K562 (cell line): ENCODE results near the gene SNRNP70. TPM values are rescaled to one million over a fixed set of nuclear protein-coding genes. Genes with fewer than 3 reads are reported as not detected.

Experiments used
- ATF3 ChIP-seq, 2 experiments: fragments of 450-650 bp in 1 of 2; sonication (generic) in 1 of 2; formaldehyde crosslinking in 1 of 2; IDR thresholded peaks in 1 of 2; conservative IDR thresholded peaks in 1 of 2; 2 replicates each; pipeline versions ENCODE4 v1.6.1 to v1.8.1; 2016 to 2023; ENCODE audit warnings: mild to moderate bottlenecking in 2 of 2, moderate library complexity in 2 of 2, inconsistent platforms in 1 of 2, missing genetic modification reagents in 1 of 2
- CCAR2 ChIP-seq: fragments of 200-400 bp; formaldehyde crosslinking; IDR thresholded peaks from 2 replicates; pipeline ENCODE4 v1.6.1; 2017; ENCODE audit warnings: mild to moderate bottlenecking, low read depth, low read length
- CEBPB ChIP-seq: fragments of 450-650 bp; IDR thresholded peaks from 2 replicates; pipeline ENCODE4 v1.6.1; 2016; ENCODE audit warnings: missing genetic modification characterization, missing compliant biosample characterization
- CREB1 ChIP-seq, 2 experiments: sonication (generic) in 1 of 2; formaldehyde crosslinking in 1 of 2; IDR thresholded peaks; 2 replicates each; pipeline versions ENCODE4 v1.6.1 to v1.8.0; 2012 to 2022; ENCODE audit warnings: inconsistent platforms in 1 of 2, mild to moderate bottlenecking in 1 of 2, missing genetic modification reagents in 1 of 2, moderate library complexity in 1 of 2
- DEAF1 ChIP-seq: fragments of 450-650 bp; formaldehyde crosslinking; IDR thresholded peaks from 2 replicates; pipeline ENCODE4 v1.4.0; 2020; ENCODE audit warnings: mild to moderate bottlenecking, moderate library complexity
- E2F1 ChIP-seq: sonication (generic); formaldehyde crosslinking; IDR thresholded peaks from 2 replicates; pipeline ENCODE4 v1.8.1; 2023; ENCODE audit warnings: mild to moderate bottlenecking, missing genetic modification reagents, moderate library complexity
- GATA2 ChIP-seq: sonication (generic); formaldehyde crosslinking; IDR thresholded peaks from 2 replicates; pipeline ENCODE4 v1.4.0; 2020; ENCODE audit warnings: mild to moderate bottlenecking, missing genetic modification reagents
- HBP1 ChIP-seq: fragments of 450-650 bp; formaldehyde crosslinking; IDR thresholded peaks from 2 replicates; pipeline ENCODE4 v1.4.0; 2022; ENCODE audit warnings: missing genetic modification characterization
- HDAC2 ChIP-seq: fragments of 450-650 bp; IDR thresholded peaks from 2 replicates; pipeline ENCODE4 v1.6.1; 2016; ENCODE audit warnings: mild to moderate bottlenecking
- IFI16 ChIP-seq: fragments of 250-450 bp; sonication (Bioruptor Pico); IDR thresholded peaks from 2 replicates; pipeline ENCODE4 v2.1.2; 2022; ENCODE audit warnings: mild to moderate bottlenecking, inconsistent platforms
- MAFF ChIP-seq: IDR thresholded peaks from 2 replicates; pipeline ENCODE4 v1.6.1; 2012; ENCODE audit warnings: low read length, improper control_type of control experiment
- MNT ChIP-seq, 2 experiments: fragments of 450-650 bp; conservative IDR thresholded peaks; 2 replicates each; pipeline ENCODE4 v1.6.1; 2017; ENCODE audit warnings: mild to moderate bottlenecking in 2 of 2, moderate library complexity in 2 of 2
- NFYB ChIP-seq: IDR thresholded peaks from 2 replicates; pipeline ENCODE4 v1.6.1; 2011; ENCODE audit warnings: mild to moderate bottlenecking, moderate library complexity; ENCODE audit not compliant: insufficient read length; ENCODE audit errors: extremely low read depth
- POU5F1 ChIP-seq: fragments of 150-350 bp; IDR thresholded peaks from 2 replicates; pipeline ENCODE4 v1.6.1; 2014; ENCODE audit warnings: borderline replicate concordance, low read length, low read depth, mild to moderate bottlenecking; ENCODE audit not compliant: partially characterized antibody
- SLC30A9 ChIP-seq: fragments of 250-450 bp; sonication (Bioruptor Pico); IDR thresholded peaks from 2 replicates; pipeline ENCODE4 v1.8.0; 2022; ENCODE audit warnings: mild to moderate bottlenecking, moderate library complexity
- STAG1 ChIP-seq: sonication (generic); formaldehyde crosslinking; IDR thresholded peaks from 2 replicates; pipeline ENCODE4 v1.5.0; 2020; ENCODE audit warnings: missing genetic modification reagents, borderline replicate concordance
- YY1 ChIP-seq, 3 experiments: IDR thresholded peaks; 2 replicates each; pipeline ENCODE4 v1.6.1; 2011; ENCODE audit warnings: low read length in 2 of 3, mild to moderate bottlenecking in 2 of 3, moderate library complexity in 2 of 3, borderline replicate concordance in 1 of 3, control low read depth in 1 of 3, low read depth in 1 of 3; ENCODE audit not compliant: insufficient read depth in 3 of 3, insufficient replicate concordance in 2 of 3, control insufficient read depth in 1 of 3, insufficient read length in 1 of 3; ENCODE audit errors: extremely low read depth in 1 of 3
- ZNF24 ChIP-seq: fragments of 450-650 bp; IDR thresholded peaks from 2 replicates; pipeline ENCODE4 v1.6.1; 2016
- polyA plus RNA-seq, 8 experiments: library from polyadenylated mRNA; depleted of rRNA in 4 of 8; stranded (reverse) in 5 of 8; unstranded in 3 of 8; fragments of >200 nt; fragmentation: Nextera tagmentation in 2 of 8; fragmentation: Illumina TruSeq in 1 of 8; extraction: Ambion mirVana in 2 of 8; extraction: Trizol in 1 of 8; gene quantifications; 2 replicates each; pipeline versions ENCODE4 v1.2.1 to v1.2.3, GENCODE V29; 2011 to 2014; ENCODE audit warnings: inconsistent platforms in 1 of 8, missing spikeins in 1 of 8
- total RNA-seq, 7 experiments: library from RNA; depleted of rRNA in 6 of 7; stranded (reverse); fragments of >200 nt in 6 of 7; fragmentation: Illumina TruSeq in 2 of 7; extraction: Trizol in 2 of 7; gene quantifications; 2 replicates each; pipeline versions ENCODE4 v1.2.1 to v1.2.3, GENCODE V29; 2011 to 2021; ENCODE audit warnings: low replicate concordance in 1 of 7

The SNRNP70 gene
- total and polyA plus RNA-seq, 9 of the 15 experiments (the other 6 are each of a cell fraction or from before 2014, with no cell fraction given), result 2.8 to 496 (median 136) TPM

GRCh38 chr19:49113762-49114629 lies 28.7 kb downstream of the SNRNP70 start, which contains the start of gene LIN7B (continued):
- peak in 2 of 3 experiments; percentile 74 to 80 for TF ChIP-seq YY1 (IDR thresholded peaks at IDR 0.05; ENCODE audit: borderline replicate concordance in 1 of 3, control insufficient read depth in 1 of 3, extremely low read depth in 1 of 3, insufficient read depth in 3 of 3, insufficient read length in 1 of 3, insufficient replicate concordance in 2 of 3, low read depth in 1 of 3, low read length in 2 of 3)
- peak; percentile 62 to 70; a peak in 3 of 4 replicates for TF ChIP-seq MNT (conservative IDR thresholded peaks at IDR 0.05)
- peak; percentile 90 for TF ChIP-seq CEBPB (tag)
- TF ChIP-seq GATA2 (CRISPR knock-in tag), result no peak
- TF ChIP-seq STAG1, result no peak
- TF ChIP-seq HDAC2, result peak; percentile 53; the same call in 1 of the 2 replicates
- TF ChIP-seq NFYB, result peak; percentile 25
- peak; percentile 44; the same call in 1 of the 2 replicates for TF ChIP-seq ZNF24
- no peak for TF ChIP-seq ATF3 (IDR thresholded peaks at IDR 0.05)
- TF ChIP-seq ATF3 (CRISPR knock-in tag; conservative IDR thresholded peaks at IDR 0.05), result 0 out of 2 replicates have a peak, but pooled peaks have one; percentile 35
- 0 out of 2 replicates have a peak, but pooled peaks have one; percentile 46 for TF ChIP-seq E2F1
- peak; percentile 31; the same call in 1 of the 2 replicates for TF ChIP-seq HBP1 (CRISPR knock-in tag)
- peak; percentile 23; the same call in 1 of the 2 replicates for TF ChIP-seq CREB1 (IDR thresholded peaks at IDR 0.05)
- TF ChIP-seq CREB1 (CRISPR knock-in tag; IDR thresholded peaks at IDR 0.05), result no peak
- no peak for TF ChIP-seq POU5F1
- no peak for TF ChIP-seq DEAF1 (CRISPR knock-in tag)
- no peak for TF ChIP-seq MAFF
- TF ChIP-seq CCAR2, result no peak
- no peak for TF ChIP-seq IFI16 (CRISPR knock-in tag)
- no peak for TF ChIP-seq SLC30A9
